K562 (cell line): ENCODE measurements around the gene DNMBP. TPM values are rescaled to one million over a fixed set of nuclear protein-coding genes. Genes with fewer than 3 reads are reported as not detected.

ENCODE experiments used
- ATAC-seq: fragments of 200-7000 bp; cut with Tn5 transposase; 3 replicates; pipeline ENCODE4 v1.9.1; 2020; ENCODE audit warnings: moderate library complexity
- BruUV-seq: library from RNA; stranded (reverse); fragments of 400-500 nt; replicated peaks from 2 replicates; lab custom pipeline; 2021; lab: Mats Ljungman, UMichigan
- CTCF ChIA-PET: fragments of 300-600 bp; formaldehyde crosslinking; extraction: SDS; loops from one replicate; lab custom pipeline; 2021; ENCODE audit warnings: low intra/inter-chr PET ratio; lab: Yijun Ruan, JAX
- POLR2A ChIA-PET: fragments of 300-600, 350-650 bp; sonication (Branson Sonifier 250); formaldehyde crosslinking; extraction: SDS; loops from one replicate; lab custom pipeline; 2021; ENCODE audit warnings: antibody characterized with exemption, inconsistent platforms; lab: Yijun Ruan, JAX
- DNase-seq, 4 experiments: peaks; one replicate each; pipeline versions ENCODE4 v3.0.0 to v3.0.0-alpha.2; 2011 to 2018; ENCODE audit warnings: low spot score in 3 of 4, mixed read lengths in 3 of 4; ENCODE audit errors: extremely low read depth in 1 of 4
- FAIRE-seq: peaks from 2 replicates; lab custom pipeline; 2011; peaks lifted over from hg19 to GRCh38; lab: Jason Lieb, UNC
- H2AFZ ChIP-seq: 2 replicates; pipeline ENCODE4 v1.6.0; 2011; ENCODE audit warnings: low read depth, low read length, control low read depth, inconsistent platforms
- H3K27ac ChIP-seq: fragments of 200-600 bp; 3 replicates; pipeline ENCODE4 v1.8.0; 2011; ENCODE audit warnings: low read depth, mild to moderate bottlenecking, control low read depth, inconsistent platforms, low read length, moderate library complexity, mixed read lengths; ENCODE audit errors: extremely low read depth
- H3K27me3 ChIP-seq, 2 experiments: fragments of 300-600 bp in 1 of 2; 2 replicates in 1 of 2; 3 replicates in 1 of 2; pipeline versions ENCODE4 v1.6.0 to v1.8.0; 2011; ENCODE audit warnings: inconsistent platforms in 2 of 2, low read length in 2 of 2, mild to moderate bottlenecking in 1 of 2, mixed read lengths in 1 of 2, moderate library complexity in 1 of 2; ENCODE audit not compliant: control insufficient read depth in 2 of 2, insufficient read depth in 2 of 2
- H3K36me3 ChIP-seq: fragments of 300-600 bp; 3 replicates; pipeline ENCODE4 v1.8.0; 2011; ENCODE audit warnings: mild to moderate bottlenecking, low read length, inconsistent platforms; ENCODE audit not compliant: control insufficient read depth, insufficient read depth
- H3K4me1 ChIP-seq, 2 experiments: fragments of 200-600 bp in 1 of 2; replicated peaks in 1 of 2; 2 replicates in 1 of 2; 3 replicates in 1 of 2; pipeline versions ENCODE4 v1.5.1 to v1.8.0; 2011; ENCODE audit warnings: inconsistent platforms in 2 of 2, low read length in 2 of 2, mild to moderate bottlenecking in 1 of 2, mixed read lengths in 1 of 2, moderate library complexity in 1 of 2; ENCODE audit not compliant: control insufficient read depth in 2 of 2, insufficient read depth in 2 of 2
- H3K4me2 ChIP-seq: 2 replicates; pipeline ENCODE4 v1.6.1; 2011; ENCODE audit warnings: low read length, control low read depth, inconsistent platforms, mixed read lengths; ENCODE audit not compliant: insufficient read depth
- H3K4me3 ChIP-seq: fragments of 200-600 bp; sonication (generic), shearing (Covaris generic); 2 replicates; pipeline ENCODE4 v1.5.1; 2016; ENCODE audit warnings: control low read depth, inconsistent platforms
- H3K79me2 ChIP-seq: fragments of 200-600 bp; 3 replicates; pipeline ENCODE4 v1.8.0; 2011; ENCODE audit warnings: low read length, inconsistent platforms; ENCODE audit not compliant: control insufficient read depth, insufficient read depth
- H3K9ac ChIP-seq, 2 experiments: 2 replicates each; pipeline versions ENCODE4 v1.6.0 to v1.6.1; 2011; ENCODE audit warnings: low read depth in 2 of 2, low read length in 2 of 2, control low read depth in 1 of 2, inconsistent platforms in 1 of 2, mild to moderate bottlenecking in 1 of 2, mixed read lengths in 1 of 2; ENCODE audit not compliant: insufficient read depth in 1 of 2
- H3K9me1 ChIP-seq: one replicate; pipeline ENCODE4 v1.6.0; 2011; ENCODE audit warnings: inconsistent platforms, mild to moderate bottlenecking, low read length, moderate library complexity; ENCODE audit not compliant: control insufficient read depth, insufficient read depth
- H3K9me3 ChIP-seq: replicated peaks from 2 replicates; pipeline ENCODE4 v1.5.1; 2011; ENCODE audit warnings: low read depth, low read length, inconsistent platforms; ENCODE audit not compliant: control insufficient read depth, insufficient read depth
- H4K20me1 ChIP-seq: replicated peaks from 2 replicates; pipeline ENCODE4 v1.6.1; 2011; ENCODE audit warnings: low read length, inconsistent platforms, mixed read lengths; ENCODE audit not compliant: control insufficient read depth, insufficient read depth
- ATF4 ChIP-seq: fragments of 450-650 bp; formaldehyde crosslinking; IDR thresholded peaks from 2 replicates; pipeline ENCODE4 v1.4.0; 2022; ENCODE audit warnings: mild to moderate bottlenecking, moderate library complexity
- GATAD2B ChIP-seq: fragments of 450-650 bp; IDR thresholded peaks from 2 replicates; pipeline ENCODE4 v1.6.1; 2017; ENCODE audit warnings: mild to moderate bottlenecking, borderline replicate concordance
- POLR2AphosphoS5 ChIP-seq: IDR thresholded peaks from 2 replicates; pipeline ENCODE4 v1.6.1; 2011; ENCODE audit warnings: mild to moderate bottlenecking, low read depth, low read length, moderate library complexity; ENCODE audit not compliant: control insufficient read depth, insufficient read depth
- SMARCA4 ChIP-seq: fragments of 450-650 bp; IDR thresholded peaks from 2 replicates; pipeline ENCODE4 v1.6.1; 2016
- ZNF274 ChIP-seq: IDR thresholded peaks from 2 replicates; pipeline ENCODE4 v1.6.1; 2011; ENCODE audit warnings: low read depth, mild to moderate bottlenecking, low read length, moderate library complexity, borderline replicate concordance
- WGBS: fragments of 100-300 bp; shearing (Covaris generic); methylation state at CpG from one replicate; pipeline ENCODE4 v1.1.6; 2016; ENCODE audit warnings: low coverage, mixed read lengths; ENCODE audit not compliant: insufficient coverage; ENCODE audit errors: missing lambda C conversion rate; 5-methylcytosine and 5-hydroxymethylcytosine counted together
- in situ Hi-C: fragments of 300-500 bp; cut with MboI; formaldehyde crosslinking; loops from 4 replicates; pipeline ENCODE4 v1.15.0; 2018; ENCODE audit warnings: inconsistent platforms, mixed read lengths
- intact Hi-C: fragments of 100-400 bp; cut with micrococcal nuclease; formaldehyde crosslinking; loops from 2 replicates; pipeline ENCODE4 v1.14.2; 2022
- polyA plus RNA-seq, 8 experiments: library from polyadenylated mRNA; depleted of rRNA in 4 of 8; stranded (reverse) in 5 of 8; unstranded in 3 of 8; fragments of >200 nt; fragmentation: Nextera tagmentation in 2 of 8; fragmentation: Illumina TruSeq in 1 of 8; extraction: Ambion mirVana in 2 of 8; extraction: Trizol in 1 of 8; gene quantifications; 2 replicates each; pipeline versions ENCODE4 v1.2.1 to v1.2.3, GENCODE V29; 2011 to 2014; ENCODE audit warnings: inconsistent platforms in 1 of 8, missing spikeins in 1 of 8
- total RNA-seq, 7 experiments: library from RNA; depleted of rRNA in 6 of 7; stranded (reverse); fragments of >200 nt in 6 of 7; fragmentation: Illumina TruSeq in 2 of 7; extraction: Trizol in 2 of 7; gene quantifications; 2 replicates each; pipeline versions ENCODE4 v1.2.1 to v1.2.3, GENCODE V29; 2011 to 2021; ENCODE audit warnings: low replicate concordance in 1 of 7
- TF ChIP-seq, protein P1 (sequence below), 2 experiments: fragments of 450-650 bp; formaldehyde crosslinking in 1 of 2; IDR thresholded peaks; 2 replicates each; pipeline versions ENCODE4 v1.4.0 to v1.6.1; 2014 to 2020; ENCODE audit warnings: mild to moderate bottlenecking in 2 of 2, borderline replicate concordance in 1 of 2, low read depth in 1 of 2

Gene DNMBP
- total and polyA plus RNA-seq, 9 of the 15 experiments (the other 6 are each of a cell fraction or from before 2014, with no cell fraction given) = 0.83 to 3.7 (median 2.2) TPM

DNA sequence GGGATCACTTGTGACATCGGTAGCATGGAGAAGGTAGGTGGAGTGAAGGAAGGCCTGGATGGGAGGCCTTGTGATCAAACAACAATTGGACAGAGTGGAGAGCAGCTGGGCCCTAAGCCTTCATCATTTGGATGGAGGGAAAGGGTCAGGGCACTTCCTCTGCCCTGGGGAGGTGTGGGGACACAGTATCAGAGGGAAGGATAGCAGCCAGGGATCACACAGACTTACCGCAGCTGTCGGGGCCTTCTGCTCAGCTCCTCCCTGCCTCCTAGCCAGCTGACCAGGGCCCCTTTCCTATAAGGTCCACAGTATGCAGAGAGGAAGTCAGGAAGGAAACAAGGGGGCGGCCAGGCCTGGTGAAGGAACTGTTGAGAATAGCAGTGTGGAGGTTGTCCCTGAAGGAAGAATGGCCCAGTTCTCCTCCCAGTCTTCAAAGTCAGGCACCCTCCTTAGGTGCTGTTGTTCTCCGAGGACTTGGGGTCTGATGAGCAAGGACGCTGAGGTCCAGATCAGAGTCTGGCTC lies 165.3 kb downstream of the DNMBP start:
- in situ Hi-C loops (loop anchor here (10.0 kb wide), 1 partner anchor 660 kb away; no protein-coding TSS in a partner anchor), intact Hi-C loops (loop anchor here (10.0 kb wide), 1 partner anchor 590 kb away; no protein-coding TSS in a partner anchor)
- Histone ChIP-seq H3K27ac (no peak overlapping the region), H4K20me1 (no peaks in the 10 kb centered on the region), H2AFZ (no peak overlapping the region), H3K9me3 (no peaks in the 10 kb centered on the region), H3K4me2 (no peak overlapping the region), H3K36me3 (no peaks in the 10 kb centered on the region), H3K79me2 (no peaks in the 10 kb centered on the region), H3K4me3 (no peak overlapping the region), H3K27me3 (peaks cover 7 to 34% of the 10 kb centered on the region in 2 experiments; a peak in 4 of 5 replicates), H3K9me1 (no peaks in the 10 kb centered on the region), H3K9ac (no peak overlapping the region), H3K4me1 (no peaks in the 10 kb centered on the region)
- ChIA-PET CTCF (interaction anchor here (2.3 kb wide), 1 partner anchor 201 kb away, joined by 23 read pairs; no protein-coding TSS in a partner anchor), POLR2A (interaction anchor here (0.6 to 1.2 kb wide), 2 partner anchors 16 to 31 kb away, joined by 3 read pairs; no protein-coding TSS in a partner anchor)
- no peak for FAIRE-seq
- TF ChIP-seq ATF4 (no peak), SMARCA4 (no peak), POLR2AphosphoS5 (no peak), GATAD2B (no peak), ZNF274 (no peak)
- TF ChIP-seq, protein P1, sequence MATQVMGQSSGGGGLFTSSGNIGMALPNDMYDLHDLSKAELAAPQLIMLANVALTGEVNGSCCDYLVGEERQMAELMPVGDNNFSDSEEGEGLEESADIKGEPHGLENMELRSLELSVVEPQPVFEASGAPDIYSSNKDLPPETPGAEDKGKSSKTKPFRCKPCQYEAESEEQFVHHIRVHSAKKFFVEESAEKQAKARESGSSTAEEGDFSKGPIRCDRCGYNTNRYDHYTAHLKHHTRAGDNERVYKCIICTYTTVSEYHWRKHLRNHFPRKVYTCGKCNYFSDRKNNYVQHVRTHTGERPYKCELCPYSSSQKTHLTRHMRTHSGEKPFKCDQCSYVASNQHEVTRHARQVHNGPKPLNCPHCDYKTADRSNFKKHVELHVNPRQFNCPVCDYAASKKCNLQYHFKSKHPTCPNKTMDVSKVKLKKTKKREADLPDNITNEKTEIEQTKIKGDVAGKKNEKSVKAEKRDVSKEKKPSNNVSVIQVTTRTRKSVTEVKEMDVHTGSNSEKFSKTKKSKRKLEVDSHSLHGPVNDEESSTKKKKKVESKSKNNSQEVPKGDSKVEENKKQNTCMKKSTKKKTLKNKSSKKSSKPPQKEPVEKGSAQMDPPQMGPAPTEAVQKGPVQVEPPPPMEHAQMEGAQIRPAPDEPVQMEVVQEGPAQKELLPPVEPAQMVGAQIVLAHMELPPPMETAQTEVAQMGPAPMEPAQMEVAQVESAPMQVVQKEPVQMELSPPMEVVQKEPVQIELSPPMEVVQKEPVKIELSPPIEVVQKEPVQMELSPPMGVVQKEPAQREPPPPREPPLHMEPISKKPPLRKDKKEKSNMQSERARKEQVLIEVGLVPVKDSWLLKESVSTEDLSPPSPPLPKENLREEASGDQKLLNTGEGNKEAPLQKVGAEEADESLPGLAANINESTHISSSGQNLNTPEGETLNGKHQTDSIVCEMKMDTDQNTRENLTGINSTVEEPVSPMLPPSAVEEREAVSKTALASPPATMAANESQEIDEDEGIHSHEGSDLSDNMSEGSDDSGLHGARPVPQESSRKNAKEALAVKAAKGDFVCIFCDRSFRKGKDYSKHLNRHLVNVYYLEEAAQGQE (IDR thresholded peaks at IDR 0.05; ENCODE audit: borderline replicate concordance) = no peak
- TF ChIP-seq, protein P1 (CRISPR knock-in tag; IDR thresholded peaks at IDR 0.05; ENCODE audit: low read depth) = no peak
- BruUV-seq = no TSS peak
- no peak for ATAC-seq
- no peak for DNase-seq
- 4% methylated on average over 6 of the region's 6 CpGs for WGBS
